HG03457 (cell line): ENCODE measurements around the gene THPO.
"Not testable (repeated sequence)": the region's sequence is repeated elsewhere in the genome, so short reads cannot be mapped to it uniquely, and the experiment has no call there.

ENCODE experiments used
- ATAC-seq: cut with Tn5 transposase; IDR thresholded peaks from one replicate; pipeline ENCODE4 v1.9.1; 2021; ENCODE audit warnings: moderate number of reproducible peaks; ENCODE audit not compliant: unreplicated experiment

Gene THPO

DNA sequence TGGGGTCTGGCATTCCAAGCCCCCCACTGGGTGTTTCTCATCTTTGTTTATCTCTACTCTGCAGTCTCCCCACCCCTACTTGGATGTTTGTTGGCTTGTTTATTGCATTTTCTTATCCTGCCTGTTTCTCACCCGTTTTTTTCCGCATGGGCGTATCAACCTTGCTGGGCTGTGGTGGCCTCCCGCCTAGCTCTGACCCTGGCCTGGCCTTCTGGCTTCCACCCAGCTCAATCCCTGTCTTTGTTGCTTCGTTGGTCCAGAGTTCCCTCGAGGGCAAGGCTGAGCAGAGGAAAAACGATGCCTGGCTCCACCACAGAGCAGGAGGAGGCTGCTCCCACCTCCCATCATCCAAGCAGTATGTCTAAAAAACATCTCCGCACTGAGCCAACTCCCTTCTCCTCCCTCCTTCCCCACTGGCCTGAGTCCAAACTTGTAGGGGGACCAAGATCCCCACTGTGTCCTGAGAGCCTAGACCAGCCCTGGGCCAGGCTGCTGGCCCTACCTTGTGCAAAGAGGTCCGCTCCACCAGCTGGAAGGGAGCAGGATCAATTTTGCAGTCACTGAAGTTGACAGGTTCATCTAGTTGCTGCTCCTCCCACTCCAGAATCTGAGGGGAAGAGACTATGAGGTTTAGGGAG lies 26.4 kb downstream of the THPO start:
- no peak for ATAC-seq

DNA sequence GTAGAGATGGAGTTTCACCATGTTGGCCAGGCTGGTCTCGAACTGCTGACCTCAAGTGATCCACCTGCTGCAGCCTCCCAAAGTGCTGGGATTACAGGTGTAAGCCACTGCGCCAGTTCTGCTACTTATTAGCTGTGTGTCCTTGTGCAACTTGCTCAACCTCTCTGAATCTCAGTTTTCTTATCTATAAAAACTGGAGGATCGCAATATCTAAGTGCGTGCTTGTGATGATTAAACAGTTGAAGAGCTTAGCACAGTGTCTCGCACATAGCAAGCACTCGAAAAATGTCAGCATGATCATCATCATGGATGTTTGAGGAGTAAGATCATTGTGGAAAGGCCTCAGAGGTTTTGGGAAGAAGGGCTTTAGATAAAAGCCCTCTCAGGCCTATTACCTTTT lies 27.4 kb downstream of the THPO start:
- ATAC-seq: no peak

GRCh38 chr3:184349563-184350470 lies 28.2 kb downstream of the THPO start:
- no peak for ATAC-seq

DNA sequence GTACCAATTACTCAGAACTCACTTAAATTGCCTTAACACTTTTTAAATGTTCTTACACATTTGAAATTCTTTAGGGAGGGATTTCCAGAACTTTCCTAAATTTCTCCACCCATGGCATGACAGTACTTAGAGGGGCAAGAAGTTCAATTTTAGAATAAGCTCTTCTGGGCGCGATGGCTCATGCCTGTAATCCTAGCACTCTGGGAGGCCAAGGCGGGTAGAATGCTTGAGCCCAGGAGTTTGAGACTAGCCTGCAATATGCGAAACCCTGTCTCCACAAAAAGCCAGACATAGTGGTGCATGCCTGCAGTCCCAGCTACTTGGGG lies 30.0 kb downstream of the THPO start:
- ATAC-seq: no peak

GRCh38 chr3:184347321-184348056 lies 30.5 kb downstream of the THPO start:
- no peak for ATAC-seq

GRCh38 chr3:184346480-184347190 lies 31.4 kb downstream of the THPO start:
- no peak for ATAC-seq

DNA sequence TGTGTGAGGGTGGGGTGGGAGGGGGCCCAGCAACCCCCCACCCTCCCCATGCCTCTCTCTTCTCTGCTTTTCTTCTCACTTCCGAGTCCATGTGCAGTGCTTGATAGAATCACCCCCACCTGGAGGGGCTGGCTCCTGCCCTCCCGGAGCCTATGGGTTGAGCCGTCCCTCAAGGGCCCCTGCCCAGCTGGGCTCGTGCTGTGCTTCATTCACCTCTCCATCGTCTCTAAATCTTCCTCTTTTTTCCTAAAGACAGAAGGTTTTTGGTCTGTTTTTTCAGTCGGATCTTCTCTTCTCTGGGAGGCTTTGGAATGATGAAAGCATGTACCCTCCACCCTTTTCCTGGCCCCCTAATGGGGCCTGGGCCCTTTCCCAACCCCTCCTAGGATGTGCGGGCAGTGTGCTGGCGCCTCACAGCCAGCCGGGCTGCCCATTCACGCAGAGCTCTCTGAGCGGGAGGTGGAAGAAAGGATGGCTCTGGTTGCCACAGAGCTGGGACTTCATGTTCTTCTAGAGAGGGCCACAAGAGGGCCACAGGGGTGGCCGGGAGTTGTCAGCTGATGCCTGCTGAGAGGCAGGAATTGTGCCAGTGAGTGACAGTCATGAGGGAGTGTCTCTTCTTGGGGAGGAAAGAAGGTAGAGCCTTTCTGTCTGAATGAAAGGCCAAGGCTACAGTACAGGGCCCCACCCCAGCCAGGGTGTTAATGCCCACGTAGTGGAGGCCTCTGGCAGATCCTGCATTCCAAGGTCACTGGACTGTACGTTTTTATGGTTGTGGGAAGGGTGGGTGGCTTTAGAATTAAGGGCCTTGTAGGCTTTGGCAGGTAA lies 32.5 kb downstream of the THPO start:
- ATAC-seq: no peak

DNA sequence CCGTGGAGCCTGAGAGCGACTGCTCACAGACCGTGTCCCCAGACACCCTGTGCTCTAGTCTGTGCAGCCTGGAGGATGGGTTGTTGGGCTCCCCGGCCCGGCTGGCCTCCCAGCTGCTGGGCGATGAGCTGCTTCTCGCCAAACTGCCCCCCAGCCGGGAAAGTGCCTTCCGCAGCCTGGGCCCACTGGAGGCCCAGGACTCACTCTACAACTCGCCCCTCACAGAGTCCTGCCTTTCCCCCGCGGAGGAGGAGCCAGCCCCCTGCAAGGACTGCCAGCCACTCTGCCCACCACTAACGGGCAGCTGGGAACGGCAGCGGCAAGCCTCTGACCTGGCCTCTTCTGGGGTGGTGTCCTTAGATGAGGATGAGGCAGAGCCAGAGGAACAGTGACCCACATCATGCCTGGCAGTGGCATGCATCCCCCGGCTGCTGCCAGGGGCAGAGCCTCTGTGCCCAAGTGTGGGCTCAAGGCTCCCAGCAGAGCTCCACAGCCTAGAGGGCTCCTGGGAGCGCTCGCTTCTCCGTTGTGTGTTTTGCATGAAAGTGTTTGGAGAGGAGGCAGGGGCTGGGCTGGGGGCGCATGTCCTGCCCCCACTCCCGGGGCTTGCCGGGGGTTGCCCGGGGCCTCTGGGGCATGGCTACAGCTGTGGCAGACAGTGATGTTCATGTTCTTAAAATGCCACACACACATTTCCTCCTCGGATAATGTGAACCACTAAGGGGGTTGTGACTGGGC lies 33.3 kb downstream of the THPO start:
- ATAC-seq: no peak

DNA sequence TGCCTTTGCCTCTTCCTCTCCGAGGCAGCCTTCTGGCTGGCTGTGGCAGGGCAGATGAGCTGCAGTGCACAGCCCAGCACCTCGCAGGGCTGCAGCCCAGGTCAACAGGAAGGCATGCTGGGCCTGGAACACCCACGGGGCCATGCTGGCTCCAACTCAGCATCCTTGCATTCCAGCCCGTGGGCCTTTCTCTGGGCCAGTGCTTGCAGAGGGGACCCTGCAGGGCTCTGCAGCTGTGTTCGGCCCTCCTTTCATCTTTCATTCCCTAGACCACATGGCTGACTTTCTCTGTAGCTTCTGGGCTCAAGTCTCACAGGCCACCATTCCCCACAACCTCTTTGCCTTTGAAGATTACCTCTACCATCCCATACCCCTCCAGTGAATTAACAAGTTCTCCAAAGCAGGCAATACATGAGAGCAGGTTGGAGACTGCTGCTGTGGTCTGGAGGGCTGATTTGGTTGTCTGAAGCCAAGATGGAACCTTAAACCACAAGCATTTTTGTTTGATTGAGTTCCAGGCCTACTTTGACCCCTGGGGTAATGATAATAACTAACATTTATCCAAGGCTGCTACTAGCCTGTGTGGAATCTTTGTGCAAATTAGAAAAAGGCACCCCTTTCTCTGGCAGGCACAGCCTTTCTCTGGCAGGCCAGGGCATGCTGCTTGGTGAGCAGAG lies 34.7 kb downstream of the THPO start:
- no peak for ATAC-seq

- no peak for ATAC-seq
These were observed 36.1 kb downstream of the THPO start for GRCh38 chr3:184341925-184342324.

GRCh38 chr3:184339451-184340135 lies 38.4 kb downstream of the THPO start:
- ATAC-seq: not testable (repeated sequence)

- ATAC-seq: no peak
These were observed 39.0 kb downstream of the THPO start for GRCh38 chr3:184339001-184339400.

- ATAC-seq: no peak
These were observed 39.5 kb downstream of the THPO start for GRCh38 chr3:184338511-184338945.

GRCh38 chr3:184337981-184338380 lies 40.0 kb downstream of the THPO start:
- ATAC-seq: no peak

- no peak for ATAC-seq
These were observed 40.6 kb downstream of the THPO start, which contains the start of gene FAM131A for GRCh38 chr3:184337399-184337714. Gene FAM131A (plus strand): TSS chr3:184337600. CDS start chr3:184337631, 31 bp downstream.

DNA sequence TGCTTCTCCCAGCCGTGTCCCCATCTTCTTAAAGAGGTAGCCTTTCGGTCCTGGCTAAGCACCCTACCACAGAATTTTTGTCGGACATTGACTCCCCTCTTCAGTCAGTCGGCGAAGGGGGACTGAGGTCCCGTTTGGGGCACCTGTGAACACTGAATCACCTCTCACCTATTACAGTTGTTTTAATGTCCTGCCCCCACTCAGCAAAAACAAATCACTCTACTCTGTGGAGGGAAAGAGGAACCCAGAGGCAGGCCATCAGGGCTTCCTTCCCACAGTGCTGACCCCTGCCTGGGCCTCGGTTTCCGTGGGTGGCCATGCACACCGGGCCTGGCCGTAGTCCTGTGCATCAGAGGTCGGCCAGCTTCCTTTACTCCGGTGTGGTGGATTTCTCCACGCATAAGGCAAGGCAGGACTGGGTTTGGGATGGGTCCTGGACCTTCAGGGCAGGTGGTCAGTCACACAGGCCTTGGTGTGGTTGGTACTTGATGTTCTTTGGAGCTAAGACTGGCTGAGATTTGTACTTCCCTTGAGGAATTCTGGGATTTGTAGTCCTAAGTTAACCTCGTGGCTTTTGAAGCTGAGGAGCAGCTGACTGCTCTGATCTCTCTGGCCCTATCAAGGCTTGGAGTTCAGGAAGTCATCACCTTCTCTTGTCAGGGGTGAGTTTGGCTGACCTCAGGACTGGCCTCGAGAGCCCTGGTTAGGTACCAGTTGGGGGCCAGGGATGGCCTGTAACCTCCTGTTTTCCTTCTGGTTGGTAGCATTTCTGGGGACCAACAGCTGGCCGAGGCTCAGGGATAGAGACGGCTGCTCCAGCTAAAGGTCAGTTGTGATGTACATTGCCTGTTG lies 41.2 kb downstream of the THPO start:
- no peak for ATAC-seq
